ENCODE data around the gene CNOT4.
"Not testable (repeated sequence)": the region's sequence is repeated elsewhere in the genome, so short reads cannot be mapped to it uniquely, and the experiment has no call there.

Gene CNOT4

DNA sequence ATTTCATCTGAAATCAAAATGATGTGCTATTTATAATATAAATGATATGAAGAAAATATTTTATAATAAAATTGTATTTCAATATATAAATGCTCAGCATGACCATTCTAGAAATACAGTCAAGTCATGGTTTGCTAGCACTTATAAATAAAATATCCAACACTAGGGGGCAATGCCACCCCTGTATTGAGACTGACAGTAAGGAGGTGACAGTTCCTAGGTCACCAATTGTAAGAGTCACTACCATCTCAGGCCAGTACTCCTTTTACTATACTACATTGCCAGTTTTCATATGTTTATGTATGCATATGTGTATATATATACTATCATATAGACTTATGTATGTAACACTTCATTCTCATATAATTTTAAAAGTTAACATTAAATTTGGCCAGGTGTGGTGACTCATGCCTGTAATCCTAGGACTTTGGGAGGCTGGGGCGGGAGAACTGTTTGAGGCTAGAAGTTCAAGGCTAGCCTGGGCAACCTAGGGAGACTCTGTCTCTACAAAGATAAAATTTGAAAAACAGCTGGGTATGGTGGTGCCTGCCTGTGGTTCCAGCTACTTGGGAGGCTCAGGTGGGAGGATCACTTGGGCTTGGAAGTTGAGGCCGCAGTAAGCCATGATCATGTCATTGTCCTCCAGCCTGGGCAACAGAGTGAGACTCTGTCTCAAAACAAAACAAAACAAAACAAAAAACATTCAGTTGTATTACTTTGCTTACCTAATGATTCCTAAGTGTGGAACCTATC is 2.4 kb upstream of the CNOT4 start:
- peak; percentile 68 for DNase-seq

DNA sequence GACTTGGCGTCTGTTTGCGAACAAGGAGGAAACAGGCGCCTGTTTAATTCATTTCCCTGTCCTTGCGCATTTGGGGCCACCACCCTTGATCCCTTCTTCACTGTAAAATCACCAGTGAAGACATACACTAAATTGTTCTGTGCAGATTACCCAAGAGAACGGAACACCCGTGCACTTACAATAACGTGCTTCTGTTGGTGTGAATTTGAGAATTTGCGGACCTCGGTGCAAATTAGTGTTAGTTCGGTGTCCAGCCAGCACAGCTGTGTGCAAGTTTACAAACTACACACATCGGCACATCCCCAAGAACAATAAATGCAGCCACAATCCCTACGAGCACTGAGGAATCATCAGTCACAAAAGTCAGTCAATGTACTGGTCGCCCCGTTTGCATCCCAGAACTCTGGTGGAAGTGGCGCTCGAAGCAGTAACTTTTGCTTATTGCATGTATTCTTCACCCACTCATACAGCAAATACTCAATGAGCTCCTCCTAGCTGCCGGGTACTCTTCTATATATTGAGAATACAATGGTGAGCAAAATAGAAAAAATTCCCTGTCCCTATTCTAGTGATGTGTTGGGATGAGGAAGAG is 786 bp upstream of the CNOT4 start:
- DNase-seq: no peak

DNA sequence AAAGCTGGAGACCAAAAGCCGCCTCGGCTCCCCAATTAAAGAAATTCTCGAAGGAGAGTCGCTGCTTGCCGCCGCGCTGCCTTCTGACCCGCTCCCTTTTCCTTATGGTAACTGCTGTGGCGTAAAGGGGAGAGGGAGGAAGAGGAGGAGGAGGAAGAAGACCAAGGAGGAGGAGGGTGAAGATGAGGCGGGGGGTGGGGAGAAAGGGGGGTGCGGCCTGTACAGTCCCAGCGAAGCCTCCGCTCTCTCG is 388 bp downstream of the CNOT4 start:
- no peak for DNase-seq

DNA sequence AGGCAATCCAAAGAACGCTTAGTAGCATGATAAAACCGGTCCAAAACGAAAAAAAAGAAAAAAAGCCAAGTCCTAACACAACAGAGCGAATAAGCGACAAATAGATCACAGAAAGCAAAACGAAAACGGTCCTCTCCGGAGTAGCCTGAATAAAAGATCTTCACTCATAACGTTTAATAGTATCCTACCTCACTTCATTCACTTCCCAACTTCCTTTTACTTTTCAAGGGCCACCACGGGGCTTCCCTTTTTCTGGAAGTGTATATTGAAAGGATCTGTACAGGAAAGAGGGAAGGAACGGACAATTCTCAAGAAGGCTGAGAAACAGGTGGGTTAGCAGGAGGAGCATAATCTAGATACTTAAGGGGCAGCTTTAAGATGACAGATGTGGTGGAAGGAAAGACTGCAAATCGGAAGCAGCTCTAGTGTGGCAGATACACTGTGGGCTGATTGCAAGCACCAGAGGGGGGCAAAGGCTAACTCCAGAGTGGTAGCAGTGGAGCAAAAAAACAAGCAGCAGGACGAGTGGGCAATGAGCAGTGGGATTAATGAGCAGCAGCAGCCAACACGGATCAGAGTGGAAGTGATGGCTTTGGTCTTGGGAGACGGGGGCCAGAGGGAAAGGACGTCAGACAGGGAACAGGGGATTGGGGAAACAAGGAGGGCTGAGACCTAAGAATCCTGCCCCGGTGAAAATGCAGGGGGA is 866 bp downstream of the CNOT4 start:
- DNase-seq: no peak

DNA sequence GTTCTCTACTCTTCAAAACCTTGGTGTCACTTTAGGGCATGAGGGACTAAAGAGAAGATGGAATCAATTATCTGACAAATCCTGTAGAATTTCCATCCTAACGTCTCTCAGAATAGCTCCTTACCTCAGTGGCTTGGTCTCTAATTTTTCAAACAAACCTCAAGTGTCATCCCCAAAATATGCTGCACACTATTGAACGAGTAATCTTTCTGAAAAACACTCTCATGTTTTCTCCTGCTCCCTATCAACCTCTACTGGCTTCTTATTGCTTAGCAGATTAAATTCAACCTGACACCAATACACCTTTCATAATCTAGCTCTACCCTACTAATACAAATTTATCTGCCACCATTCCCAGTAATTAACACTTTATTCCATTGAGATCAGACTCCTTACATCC is 8.5 kb downstream of the CNOT4 start:
- DNase-seq: no peak

- DNase-seq: no peak
Measured at GRCh38 chr7:135499818-135500217, 10.1 kb downstream of the CNOT4 start.

DNA sequence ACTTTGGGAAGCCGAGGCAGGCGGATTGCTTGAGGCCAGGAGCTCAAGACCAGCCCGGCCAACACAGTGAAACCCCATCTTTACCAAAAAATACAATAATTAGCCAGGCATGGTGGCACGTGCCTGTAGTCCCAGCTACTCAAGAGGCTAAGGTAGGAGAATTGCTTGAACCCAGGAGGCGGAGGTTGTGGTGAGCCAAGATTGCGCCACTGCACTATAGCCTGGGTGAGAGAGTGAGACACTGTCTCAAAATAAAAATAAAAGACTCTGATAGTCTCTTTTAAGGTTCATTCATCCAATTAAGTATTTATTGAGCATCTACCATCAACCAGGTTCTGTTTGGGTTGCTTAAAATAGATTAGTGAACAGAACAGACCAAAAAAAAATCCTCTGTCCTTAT is 12.7 kb downstream of the CNOT4 start:
- DNase-seq: not testable (repeated sequence)

- no peak for DNase-seq
Measured at GRCh38 chr7:135493362-135493761, 16.5 kb downstream of the CNOT4 start.

DNA sequence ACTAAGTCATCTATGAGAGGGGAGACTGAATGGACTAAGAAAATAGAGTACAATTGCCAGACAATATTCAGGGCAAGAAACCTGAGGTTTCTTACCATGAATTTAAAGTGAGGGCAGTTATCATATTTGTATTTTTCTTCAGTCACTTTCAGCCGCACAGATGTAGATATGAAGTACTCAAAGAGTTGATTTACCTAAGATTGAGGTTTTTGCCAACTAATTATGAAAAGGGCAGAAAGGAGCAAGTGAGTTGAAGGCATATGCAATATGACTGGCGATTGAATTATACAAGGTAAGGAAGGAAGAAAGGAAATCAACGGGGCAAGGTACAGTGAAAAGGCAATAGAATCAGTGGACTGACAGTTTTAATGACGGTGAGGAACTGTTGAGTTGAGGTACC is 17.8 kb downstream of the CNOT4 start:
- no peak for DNase-seq

GRCh38 chr7:135490783-135491182 is 19.1 kb downstream of the CNOT4 start:
- DNase-seq: no peak

DNA sequence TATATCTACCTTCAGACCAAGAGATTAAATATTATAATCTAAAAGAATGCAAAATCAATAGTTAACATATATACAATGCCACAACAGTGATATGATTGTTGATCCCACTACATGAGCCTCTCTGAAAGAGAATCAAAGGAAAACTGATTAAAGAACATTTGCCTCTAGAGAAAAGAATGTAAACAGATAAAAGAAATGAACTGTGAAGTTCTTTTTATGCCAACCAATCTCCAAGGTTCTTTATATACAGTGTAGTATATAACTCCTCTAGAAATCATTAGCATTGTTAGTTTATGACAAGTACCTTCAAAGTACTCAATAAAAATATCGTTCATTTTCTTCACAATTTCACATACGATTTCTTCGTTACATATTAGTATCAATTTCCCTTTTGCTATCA is 20.1 kb downstream of the CNOT4 start:
- no peak for DNase-seq

DNA sequence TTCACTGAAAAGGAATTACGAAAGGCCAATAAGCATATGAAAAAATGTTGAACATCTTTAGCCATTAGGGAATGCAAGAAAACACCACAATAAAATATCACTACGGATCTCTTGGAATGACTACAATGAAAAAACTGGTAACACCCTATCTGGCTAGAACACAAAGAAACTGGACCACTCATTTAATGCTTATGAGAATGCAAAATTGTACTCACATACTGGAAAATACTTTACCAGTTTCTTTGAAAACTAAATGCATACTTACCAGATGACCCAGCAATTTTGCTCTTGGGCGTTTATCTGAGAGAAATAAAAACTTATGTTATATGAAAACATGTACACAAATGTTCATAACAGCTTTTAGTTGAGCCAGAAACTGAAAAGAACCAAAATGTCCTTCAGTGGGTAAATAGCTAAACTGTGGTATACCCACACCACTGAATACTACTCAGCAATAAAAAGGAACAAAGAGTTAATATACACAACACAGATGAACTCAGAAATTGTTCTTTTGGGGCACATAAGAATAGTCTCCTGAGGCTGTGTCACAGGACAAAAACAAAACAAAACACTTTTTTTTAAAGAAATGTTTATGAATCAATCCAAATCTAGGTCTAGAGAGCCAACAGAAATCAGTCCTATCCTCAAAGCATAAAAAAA is 23.5 kb downstream of the CNOT4 start:
- DNase-seq: no peak

DNA sequence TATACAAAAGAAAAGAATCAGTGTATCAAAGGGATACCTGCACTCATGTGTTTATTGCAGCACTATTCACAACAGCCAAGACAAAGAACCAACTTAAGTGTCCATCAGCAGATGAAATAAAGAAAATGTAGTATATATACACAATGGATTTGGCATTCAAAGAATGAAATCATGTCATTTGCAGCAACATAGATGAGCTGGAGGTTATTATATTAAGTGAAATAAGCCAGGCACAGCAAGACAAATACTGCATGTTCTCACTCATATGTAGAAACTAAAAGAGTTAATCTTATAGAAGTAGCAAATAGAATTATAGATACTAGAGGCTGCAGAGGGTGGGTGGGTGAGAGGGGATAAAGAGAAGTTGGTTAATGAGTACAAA is 28.3 kb downstream of the CNOT4 start:
- no peak for DNase-seq

DNA sequence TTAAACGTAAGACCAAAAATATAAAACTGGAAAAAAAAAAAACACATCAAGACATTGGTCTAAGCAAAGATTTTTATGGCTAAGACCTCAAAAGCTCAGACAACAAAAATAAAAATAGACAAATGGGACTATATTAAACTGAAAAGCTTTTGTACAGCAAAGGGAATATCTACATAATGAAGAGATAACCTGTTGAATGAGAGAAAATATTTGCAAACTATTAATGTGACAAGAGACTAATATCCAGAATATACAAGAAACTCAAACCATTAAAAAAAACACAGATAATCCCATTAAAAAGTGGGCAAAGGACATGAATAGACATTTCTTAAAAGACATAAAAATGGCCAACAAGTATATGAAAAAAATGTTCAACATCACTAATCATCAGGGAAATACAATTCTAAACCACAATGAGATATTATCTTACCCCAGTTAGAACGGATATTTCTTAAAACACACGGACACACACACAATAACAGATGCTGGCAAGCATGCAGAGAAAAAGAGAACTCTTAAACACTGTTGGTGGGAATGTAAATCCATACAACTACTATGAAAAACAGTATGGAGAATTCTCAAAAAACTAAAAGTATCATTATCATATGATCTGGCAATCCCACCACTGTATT is 28.8 kb downstream of the CNOT4 start:
- no peak for DNase-seq

DNA sequence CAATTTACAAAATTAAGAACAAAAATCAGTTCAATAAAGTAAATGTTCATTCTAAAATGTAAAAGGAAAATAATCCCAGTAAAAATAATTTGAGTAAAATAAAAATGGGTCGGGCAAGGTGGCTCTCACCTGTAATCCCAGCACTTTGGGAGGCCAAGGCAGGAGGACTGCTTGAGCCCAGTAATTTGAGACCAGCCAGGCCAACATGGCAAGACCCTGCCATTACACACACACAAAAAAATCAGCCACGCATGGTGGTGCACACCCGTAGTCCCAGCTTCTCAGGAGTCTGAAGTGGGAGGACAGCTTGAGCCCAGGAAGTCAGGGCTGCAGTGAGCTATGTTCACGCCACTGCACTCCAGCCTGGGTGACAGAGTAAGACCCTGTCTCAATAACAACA is 34.4 kb downstream of the CNOT4 start:
- no peak for DNase-seq

- DNase-seq: not testable (repeated sequence)
Measured at GRCh38 chr7:135469705-135470104, 40.2 kb downstream of the CNOT4 start.

GRCh38 chr7:135467207-135467711 is 42.6 kb downstream of the CNOT4 start:
- DNase-seq: no peak

DNA sequence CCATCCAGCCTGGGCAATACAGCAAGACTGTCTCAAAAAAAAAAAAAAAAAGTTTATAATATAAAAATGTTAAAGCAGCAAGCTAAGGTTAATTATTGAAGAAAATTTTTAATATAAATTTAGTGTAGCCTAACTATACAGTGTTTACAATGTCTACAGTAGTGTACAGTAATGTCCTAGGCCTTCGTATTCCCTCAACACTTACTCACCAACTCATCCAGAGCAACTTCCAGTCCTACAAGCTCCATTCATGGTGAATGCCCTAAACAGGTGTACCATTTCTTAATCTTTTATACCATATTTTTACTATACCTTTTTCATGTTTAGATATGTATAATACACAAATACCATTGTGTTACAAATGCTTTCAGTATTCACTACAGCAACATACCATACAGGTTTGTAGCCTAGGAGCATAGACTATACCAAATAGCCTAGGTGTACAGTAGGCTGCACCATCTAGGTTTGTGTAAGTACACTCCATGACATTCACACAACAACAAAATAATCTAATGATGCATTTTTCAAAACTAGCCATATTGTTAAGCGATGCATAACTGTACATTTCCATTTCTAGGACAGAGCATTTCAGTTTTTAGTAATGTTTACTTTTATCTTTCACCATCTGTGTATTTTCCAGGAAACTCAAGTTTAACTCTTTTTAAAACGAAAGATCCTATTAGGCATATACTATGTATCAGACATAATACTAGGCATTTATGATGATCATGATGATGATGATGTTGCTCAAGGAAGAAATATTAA is 43.3 kb downstream of the CNOT4 start:
- DNase-seq: no peak

GRCh38 chr7:135463908-135464307 is 46.0 kb downstream of the CNOT4 start:
- DNase-seq: no peak

GRCh38 chr7:135459951-135460567 is 49.8 kb downstream of the CNOT4 start:
- DNase-seq: no peak

DNA sequence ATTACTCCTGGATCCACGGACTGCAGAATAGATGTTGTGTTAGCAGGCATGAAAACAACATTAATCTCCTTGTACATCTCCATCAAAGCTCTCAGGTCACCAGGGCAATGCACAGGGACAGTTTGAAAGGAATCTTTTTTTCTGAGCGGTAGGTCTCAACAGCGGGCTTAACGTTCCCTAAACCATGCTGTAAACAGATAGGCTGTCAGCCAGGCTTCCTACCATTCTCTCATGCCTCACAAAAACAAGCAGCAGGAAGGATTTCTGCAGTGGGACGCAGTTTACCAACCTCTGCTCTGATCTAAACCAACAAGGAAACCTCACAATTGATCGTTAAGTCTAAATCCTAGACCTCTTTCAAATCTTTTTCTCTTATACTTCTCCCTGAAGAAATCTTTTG is 50.8 kb downstream of the CNOT4 start:
- no peak for DNase-seq

DNA sequence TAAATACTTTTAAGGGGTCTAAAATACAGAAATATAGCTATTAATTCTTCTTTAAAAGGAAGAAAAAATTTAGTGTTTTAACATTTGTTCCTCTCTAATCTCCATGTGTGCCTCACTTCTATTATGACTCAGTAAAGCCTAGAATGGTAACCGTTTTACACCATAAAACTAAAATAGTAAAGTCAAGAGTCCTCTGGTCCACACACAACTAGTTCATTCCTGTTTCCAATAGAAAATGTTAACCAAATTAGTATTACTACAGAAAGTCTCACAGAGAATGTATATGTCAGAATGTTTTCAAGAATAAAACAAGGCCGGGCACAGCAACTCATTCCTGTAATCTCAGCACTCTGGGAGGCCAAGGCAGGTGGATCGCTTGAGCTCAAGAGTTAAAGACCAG is 55.8 kb downstream of the CNOT4 start:
- no peak for DNase-seq

All from NCI-H1436 (cell line).